ENCODE data around the gene AXIN1. TPM values are rescaled to one million over a fixed set of nuclear protein-coding genes. Genes with fewer than 3 reads are reported as not detected.

AXIN1 gene
- total and polyA plus RNA-seq, 9 donors = 3.7 to 27.2 (median 23.0) TPM

GRCh38 chr16:252366-253337 is 99.9 kb downstream of the AXIN1 start:
- 79 to 81% (median 80%) methylated on average over 30 of the region's 30 CpGs for WGBS, 3 donors

GRCh38 chr16:249431-249830 is 103.1 kb downstream of the AXIN1 start:
- H3K36me3 ChIP-seq = no peaks in the 10 kb centered on the region
- DNase-seq = no peak
- no peaks in the 10 kb centered on the region for H3K4me1 ChIP-seq (ENCODE audit: insufficient read depth)
- intact Hi-C loops (cut with DNase I) = no loop called here
- no peaks in the 10 kb centered on the region for H3K9me3 ChIP-seq
- H3K27me3 ChIP-seq = no peaks in the 10 kb centered on the region
- H3K4me3 ChIP-seq = no peak overlapping the region
- TF ChIP-seq EP300 (IDR thresholded peaks at IDR 0.05) (no peak), POLR2A (IDR thresholded peaks at IDR 0.05) (no peak)
- TF ChIP-seq, protein P1, sequence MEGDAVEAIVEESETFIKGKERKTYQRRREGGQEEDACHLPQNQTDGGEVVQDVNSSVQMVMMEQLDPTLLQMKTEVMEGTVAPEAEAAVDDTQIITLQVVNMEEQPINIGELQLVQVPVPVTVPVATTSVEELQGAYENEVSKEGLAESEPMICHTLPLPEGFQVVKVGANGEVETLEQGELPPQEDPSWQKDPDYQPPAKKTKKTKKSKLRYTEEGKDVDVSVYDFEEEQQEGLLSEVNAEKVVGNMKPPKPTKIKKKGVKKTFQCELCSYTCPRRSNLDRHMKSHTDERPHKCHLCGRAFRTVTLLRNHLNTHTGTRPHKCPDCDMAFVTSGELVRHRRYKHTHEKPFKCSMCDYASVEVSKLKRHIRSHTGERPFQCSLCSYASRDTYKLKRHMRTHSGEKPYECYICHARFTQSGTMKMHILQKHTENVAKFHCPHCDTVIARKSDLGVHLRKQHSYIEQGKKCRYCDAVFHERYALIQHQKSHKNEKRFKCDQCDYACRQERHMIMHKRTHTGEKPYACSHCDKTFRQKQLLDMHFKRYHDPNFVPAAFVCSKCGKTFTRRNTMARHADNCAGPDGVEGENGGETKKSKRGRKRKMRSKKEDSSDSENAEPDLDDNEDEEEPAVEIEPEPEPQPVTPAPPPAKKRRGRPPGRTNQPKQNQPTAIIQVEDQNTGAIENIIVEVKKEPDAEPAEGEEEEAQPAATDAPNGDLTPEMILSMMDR (IDR thresholded peaks at IDR 0.05) = no peak
- 86 to 90% (median 87%) methylated on average over 12 of the region's 12 CpGs for WGBS, 3 donors
- no peak overlapping the region for H3K27ac ChIP-seq

More at GRCh38 chr16:252366-253337, 99.9 kb downstream of the AXIN1 start:
- TF ChIP-seq, protein P1 (IDR thresholded peaks at IDR 0.05) = no peak
- TF ChIP-seq EP300 (IDR thresholded peaks at IDR 0.05) = no peak
- TF ChIP-seq POLR2A (IDR thresholded peaks at IDR 0.05) = no peak
- Histone ChIP-seq H3K4me1 (ENCODE audit: insufficient read depth) (no peaks in the 10 kb centered on the region), H3K9me3 (no peaks in the 10 kb centered on the region), H3K4me3 (no peak overlapping the region), H3K36me3 (no peaks in the 10 kb centered on the region), H3K27ac (no peak overlapping the region), H3K27me3 (no peaks in the 10 kb centered on the region)
- no peak for DNase-seq
- intact Hi-C loops (cut with DNase I) = no loop called here

- DNase-seq = no peak
- Histone ChIP-seq H3K9me3 (no peaks in the 10 kb centered on the region), H3K27me3 (no peaks in the 10 kb centered on the region), H3K4me3 (no peak overlapping the region), H3K36me3 (no peaks in the 10 kb centered on the region), H3K27ac (no peak overlapping the region), H3K4me1 (ENCODE audit: insufficient read depth) (no peaks in the 10 kb centered on the region)
- intact Hi-C loops (cut with DNase I) = no loop called here
- 93 to 97% (median 96%) methylated on average over 12 of the region's 12 CpGs for whole genome bisulfite sequencing, 3 donors
- TF ChIP-seq, protein P1 (IDR thresholded peaks at IDR 0.05) = no peak
- TF ChIP-seq EP300 (IDR thresholded peaks at IDR 0.05) (no peak), POLR2A (IDR thresholded peaks at IDR 0.05) (no peak)
These were observed 105.5 kb downstream of the AXIN1 start for GRCh38 chr16:247027-247426.

DNA sequence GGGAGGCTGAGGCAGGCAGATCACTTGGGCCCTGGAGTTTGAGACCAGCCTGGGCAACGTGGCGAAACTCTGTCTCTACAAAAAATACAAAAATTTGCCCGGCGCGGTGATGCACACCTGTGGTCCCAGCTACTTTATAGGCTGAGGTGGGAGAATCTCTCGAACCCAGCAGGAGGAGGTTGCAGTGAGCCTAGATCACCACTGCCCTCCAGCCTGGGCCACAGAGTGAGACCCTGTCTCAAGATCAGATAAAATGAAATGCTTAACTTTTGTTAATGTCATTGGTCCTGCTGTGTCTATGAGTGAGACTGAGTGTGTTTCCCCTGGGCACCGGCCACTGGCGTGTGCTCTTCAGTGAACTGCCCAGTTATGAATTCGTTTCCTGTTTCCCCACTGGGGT is 107.4 kb downstream of the AXIN1 start:
- Histone ChIP-seq H3K4me1 (ENCODE audit: insufficient read depth) (no peaks in the 10 kb centered on the region), H3K36me3 (no peaks in the 10 kb centered on the region), H3K9me3 (no peaks in the 10 kb centered on the region), H3K4me3 (no peak overlapping the region), H3K27ac (no peak overlapping the region), H3K27me3 (no peaks in the 10 kb centered on the region)
- TF ChIP-seq, protein P1 (IDR thresholded peaks at IDR 0.05) = no peak
- TF ChIP-seq POLR2A (IDR thresholded peaks at IDR 0.05) (no peak), EP300 (IDR thresholded peaks at IDR 0.05) (no peak)
- 85 to 95% (median 94%) methylated on average over 9 of the region's 9 CpGs for WGBS, 3 donors
- no peak for DNase-seq
- intact Hi-C loops (cut with DNase I) = no loop called here
